Renal cortex interstitium (tissue), 11 donors: ENCODE results near the gene TMEM81. TPM values are rescaled to one million over a fixed set of nuclear protein-coding genes. Genes with fewer than 3 reads are reported as not detected.

Experiments used
- DNase-seq, 11 donors: peaks; one replicate each; pipeline ENCODE4 v3.0.0-alpha.2; 2013; ENCODE audit warnings: low read depth in 9 of 11, low spot score in 4 of 11; ENCODE audit errors: extremely low read depth in 1 of 11
- polyA plus RNA-seq, 3 donors: library from polyadenylated mRNA; unstranded; fragments of 120-200 nt; gene quantifications; one replicate each; pipeline ENCODE4 v1.2.1, GENCODE V29; 2013; ENCODE audit not compliant: insufficient read length in 3 of 3

The TMEM81 gene
- polyA plus RNA-seq, 3 donors, result 3.3 to 5.0 (median 4.0) TPM

GRCh38 chr1:205091043-205091740 lies 6.9 kb upstream of the TMEM81 start:
- no peak for DNase-seq

DNA sequence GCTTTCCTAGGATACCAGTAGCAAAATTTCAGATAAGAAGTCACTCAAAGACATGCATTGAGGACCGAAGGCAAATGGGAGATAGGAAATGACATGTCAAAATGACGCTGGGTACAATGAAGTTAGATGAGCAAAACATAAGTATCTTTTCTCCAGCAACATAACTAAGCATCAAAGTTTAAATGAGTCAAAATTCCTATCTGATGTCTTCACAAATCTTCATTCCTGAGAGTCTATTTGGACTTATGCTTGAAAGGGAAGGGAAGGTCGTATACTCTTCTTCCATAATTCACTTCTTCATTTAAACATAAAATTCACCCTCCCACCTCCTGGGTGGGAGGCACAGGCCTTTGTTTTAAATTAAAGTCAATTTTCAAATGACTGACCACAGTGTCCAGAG lies 4.1 kb upstream of the TMEM81 start:
- no peak for DNase-seq

DNA sequence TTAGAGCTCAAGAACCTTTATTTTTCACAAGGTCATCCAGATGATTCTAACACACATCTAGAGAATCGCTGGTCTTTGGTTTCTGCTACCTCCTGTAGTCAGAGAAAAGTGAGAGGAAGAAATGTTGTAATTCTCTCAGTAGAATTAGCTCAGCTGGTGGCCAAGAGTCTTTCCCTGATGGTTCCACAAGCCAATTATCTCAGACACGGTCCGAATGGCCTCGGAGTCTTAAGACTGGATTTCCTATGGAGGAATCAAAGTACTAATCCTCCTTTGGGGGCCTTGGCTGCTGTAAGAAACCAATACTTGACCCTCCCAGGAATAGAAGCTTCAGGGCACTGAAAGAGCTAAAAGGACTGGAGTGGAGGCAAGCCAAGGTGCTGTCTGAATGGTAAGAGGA lies 1.8 kb downstream of the TMEM81 start:
- no peak for DNase-seq

DNA sequence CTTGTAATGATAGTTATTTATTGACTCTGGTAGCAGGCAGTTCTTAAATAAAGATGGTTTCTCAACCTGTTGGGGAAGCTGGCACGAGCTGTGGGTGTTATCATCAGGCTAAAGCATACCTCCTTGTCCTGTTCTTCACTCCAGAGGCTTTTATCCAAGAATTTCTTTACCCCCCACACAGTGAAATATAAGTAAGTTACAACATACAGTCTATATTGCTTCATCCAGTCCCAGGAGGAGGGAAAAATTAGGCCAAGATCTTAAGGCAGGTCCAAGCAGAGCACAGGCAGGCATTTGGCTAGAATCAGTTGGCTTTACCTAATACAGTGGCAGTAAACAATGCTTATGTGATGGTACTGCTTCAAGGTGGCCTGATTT lies 6.3 kb downstream of the TMEM81 start:
- DNase-seq, result no peak

DNA sequence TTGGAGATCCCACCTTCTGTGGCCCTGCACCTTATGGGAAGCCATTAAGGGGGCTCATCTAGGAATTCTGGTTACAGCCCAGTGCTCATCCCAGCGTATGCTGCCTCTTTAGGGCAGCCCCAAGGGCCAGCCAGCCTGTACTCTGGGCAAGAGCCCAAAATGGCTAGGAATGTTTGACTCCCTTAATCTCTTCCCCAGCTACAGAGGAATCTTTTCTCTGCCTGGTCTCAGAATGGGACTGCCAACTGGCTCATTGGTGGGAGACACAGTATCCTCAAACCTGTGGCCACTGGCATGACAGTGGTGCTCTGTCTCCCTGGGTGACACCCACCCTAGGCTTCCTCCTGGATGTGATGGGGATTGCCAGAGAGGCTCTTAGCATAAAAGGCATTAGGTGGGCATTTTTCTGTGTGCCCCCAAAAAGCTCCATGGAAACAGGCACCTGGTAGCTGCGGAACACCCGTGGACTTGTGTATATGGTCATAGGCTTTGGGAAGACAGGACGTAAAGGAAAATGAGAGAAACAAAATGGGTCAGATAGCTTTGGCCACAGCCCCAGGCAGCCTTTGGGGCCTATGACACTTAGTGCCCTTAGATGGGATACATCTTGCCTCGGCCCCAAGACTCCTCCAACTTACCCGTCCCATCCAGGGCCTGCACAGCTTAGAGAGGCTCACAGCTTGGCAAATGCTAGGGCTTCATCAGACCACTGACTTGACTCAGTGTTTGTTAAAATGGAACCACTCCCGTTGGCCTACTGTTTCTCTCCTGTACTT lies 6.9 kb downstream of the TMEM81 start:
- DNase-seq, result no peak

- DNase-seq, result no peak
These were observed 8.0 kb downstream of the TMEM81 start for GRCh38 chr1:205076245-205076761.

DNA sequence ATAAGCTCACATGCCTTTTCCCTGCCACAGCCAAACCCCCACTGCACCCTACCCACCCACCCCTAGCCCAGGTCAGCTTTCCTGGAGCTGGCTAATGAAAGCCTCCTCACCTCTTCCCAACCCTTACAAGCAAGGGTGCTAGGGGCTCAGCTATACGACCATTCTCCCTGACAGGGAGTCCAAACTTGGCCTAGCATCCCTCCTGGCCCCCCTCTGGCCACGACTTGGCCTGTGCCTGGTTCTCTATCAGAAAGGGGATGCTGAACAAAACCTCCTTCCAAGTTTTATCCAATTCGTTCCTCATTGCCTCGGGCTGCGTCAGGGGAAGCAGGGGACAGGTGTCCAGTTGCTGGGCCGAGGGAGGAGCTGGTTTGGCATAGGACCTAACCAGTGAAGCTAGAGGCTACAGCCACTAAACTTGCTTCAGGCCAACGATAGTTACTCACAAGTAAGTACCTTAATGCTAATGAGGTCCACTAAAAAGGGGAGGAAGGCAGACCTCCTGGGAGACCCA lies 8.6 kb downstream of the TMEM81 start:
- DNase-seq, result no peak

GRCh38 chr1:205074513-205074912 lies 9.7 kb downstream of the TMEM81 start:
- no peak for DNase-seq

DNA sequence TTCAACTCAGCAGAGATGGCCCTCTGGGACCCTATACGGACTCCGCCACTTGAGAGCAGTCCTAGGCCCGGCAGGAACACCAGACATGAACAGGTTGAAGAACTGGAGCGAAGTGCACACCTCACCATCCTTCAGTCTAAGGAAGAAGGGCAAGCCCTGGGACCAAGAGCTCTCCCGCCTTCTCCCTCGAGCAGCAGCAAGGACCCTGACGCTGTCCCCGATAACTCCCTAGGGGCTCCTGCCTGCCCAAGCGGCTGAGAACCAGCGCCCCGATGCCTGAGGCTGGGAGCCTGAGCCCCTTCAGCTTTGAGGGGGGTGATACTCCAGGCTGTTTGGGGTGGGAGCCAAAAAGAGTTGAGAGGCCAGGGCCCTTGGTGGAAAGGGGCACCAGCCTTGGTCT lies 10.2 kb downstream of the TMEM81 start:
- DNase-seq, result no peak

- no peak for DNase-seq
These were observed 10.7 kb downstream of the TMEM81 start for GRCh38 chr1:205073511-205073910.

DNA sequence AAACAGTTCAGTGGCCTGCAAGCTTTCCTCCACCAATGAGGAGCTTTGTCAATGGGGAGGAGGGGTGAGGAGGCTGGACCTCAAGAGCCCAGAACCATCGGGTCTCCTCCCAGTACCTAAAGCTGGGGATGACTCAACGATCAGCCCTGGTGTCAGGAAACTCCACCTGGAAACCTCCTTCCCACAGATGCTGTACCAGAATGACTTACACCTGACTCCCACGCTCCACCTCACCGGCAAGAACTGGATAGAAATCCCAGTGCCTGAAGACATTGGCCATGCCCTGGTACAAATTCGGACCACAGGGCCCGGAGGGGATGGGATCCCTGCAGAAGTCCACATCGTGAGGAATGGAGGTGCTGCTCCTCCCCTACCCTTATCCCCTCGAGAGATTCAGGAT lies 11.4 kb downstream of the TMEM81 start:
- no peak for DNase-seq

DNA sequence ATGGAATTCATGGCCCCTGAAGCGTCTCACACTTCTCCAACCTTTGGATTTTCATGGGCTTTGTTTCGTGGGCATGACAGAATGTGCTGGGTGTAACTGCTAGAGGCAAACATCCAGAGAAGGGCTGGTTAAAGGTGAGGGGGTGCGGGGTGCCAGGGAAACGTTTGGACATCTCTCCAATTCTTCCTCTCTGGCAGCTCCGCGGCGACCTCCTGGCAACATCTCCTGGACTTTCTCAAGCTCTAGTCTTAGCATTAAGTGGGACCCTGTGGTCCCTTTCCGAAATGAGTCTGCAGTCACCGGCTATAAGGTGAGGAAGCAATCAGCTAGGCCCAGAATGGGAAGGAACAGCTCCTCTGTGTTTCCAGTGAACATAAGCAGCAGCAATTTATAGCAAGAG lies 12.0 kb downstream of the TMEM81 start:
- DNase-seq, result no peak

DNA sequence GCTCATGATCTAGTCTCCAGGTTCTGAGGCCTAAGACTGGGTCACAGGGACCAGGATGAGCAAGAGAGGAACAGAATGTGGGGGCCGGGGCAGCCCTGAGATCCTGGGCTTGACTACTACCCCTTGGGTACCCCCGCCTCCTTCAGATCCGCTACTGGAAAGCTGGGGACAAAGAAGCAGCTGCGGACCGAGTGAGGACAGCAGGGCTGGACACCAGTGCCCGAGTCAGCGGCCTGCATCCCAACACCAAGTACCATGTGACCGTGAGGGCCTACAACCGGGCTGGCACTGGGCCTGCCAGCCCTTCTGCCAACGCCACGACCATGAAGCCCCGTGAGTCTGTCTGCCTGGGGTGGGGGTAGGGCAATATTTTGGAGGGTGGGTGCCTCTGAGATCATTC lies 12.5 kb downstream of the TMEM81 start:
- no peak for DNase-seq

DNA sequence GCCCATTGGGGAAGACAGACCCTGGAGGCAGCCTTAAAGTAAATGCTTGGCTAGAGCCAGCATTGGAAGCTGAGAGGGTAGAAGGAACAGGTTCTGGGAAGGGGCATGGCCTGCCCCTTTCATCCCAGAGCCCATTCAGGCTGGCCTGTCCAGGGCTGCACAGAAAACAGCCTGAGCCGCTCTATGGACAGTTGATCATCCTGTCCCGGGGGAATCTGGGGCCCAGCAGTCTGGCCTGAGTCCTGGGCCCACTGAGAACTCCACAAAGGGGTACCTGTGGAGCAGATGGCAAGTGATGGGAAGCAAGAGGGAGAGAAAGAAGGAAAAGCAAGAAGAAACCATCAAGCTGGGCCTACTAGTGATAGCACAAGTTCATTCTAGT lies 13.2 kb downstream of the TMEM81 start:
- DNase-seq, result no peak

DNA sequence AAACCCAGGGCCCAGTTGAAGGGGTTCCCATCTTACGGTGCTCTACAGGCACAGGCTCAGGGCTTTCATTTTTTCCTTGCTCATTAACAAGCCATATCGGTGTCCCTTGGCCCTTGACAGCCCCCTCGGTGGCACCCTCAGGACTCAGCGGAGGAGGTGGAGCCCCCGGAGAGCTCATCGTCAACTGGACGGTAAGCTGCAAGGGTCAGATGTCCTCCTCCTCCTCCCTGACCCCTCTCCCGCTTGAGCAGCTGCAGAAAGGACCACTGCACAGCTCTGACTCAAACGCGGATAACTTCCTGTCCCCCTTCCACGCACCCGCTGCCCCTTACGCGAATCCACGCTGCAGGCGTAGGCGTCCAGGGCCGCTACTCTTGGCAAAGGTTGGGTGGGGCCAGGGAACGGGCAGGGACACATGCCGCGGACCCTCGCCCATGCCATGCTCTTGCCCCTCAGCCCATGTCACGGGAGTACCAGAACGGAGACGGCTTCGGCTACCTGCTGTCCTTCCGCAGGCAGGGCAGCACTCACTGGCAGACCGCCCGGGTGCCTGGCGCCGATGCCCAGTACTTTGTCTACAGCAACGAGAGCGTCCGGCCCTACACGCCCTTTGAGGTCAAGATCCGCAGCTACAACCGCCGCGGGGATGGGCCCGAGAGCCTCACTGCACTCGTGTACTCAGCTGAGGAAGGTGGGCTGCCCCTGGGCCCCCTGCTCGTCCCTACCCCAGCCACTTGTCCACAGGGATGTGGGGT lies 14.7 kb downstream of the TMEM81 start:
- DNase-seq, result no peak

DNA sequence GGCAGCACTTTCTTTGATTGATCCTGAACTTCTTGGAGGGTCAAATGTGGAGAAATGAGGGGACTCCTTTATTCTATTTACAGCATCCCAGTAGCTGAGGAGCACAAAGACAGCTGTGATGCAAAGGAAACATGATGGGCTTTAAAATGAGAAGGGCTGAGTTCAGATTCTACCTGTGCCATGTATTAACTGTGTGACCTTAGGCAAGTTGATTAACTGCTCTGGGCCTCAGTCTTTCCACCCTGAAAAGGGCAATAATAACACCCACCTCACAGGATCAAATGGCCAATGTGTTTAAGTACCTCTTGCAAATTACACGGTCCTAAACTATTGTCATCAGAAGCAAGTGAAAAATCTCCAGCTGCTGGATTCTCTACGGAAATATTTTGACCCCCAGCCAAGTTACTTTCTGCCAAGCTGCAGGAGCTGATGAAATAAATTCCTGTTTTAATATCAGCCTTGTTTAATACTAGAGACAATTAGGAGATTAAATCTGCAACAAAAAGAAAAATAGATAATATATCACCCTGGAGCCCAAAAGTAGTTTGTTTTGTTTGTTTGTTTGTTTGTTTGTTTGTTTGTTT lies 15.7 kb downstream of the TMEM81 start:
- no peak for DNase-seq

GRCh38 chr1:205068001-205068400 lies 16.3 kb downstream of the TMEM81 start:
- DNase-seq, result no peak

DNA sequence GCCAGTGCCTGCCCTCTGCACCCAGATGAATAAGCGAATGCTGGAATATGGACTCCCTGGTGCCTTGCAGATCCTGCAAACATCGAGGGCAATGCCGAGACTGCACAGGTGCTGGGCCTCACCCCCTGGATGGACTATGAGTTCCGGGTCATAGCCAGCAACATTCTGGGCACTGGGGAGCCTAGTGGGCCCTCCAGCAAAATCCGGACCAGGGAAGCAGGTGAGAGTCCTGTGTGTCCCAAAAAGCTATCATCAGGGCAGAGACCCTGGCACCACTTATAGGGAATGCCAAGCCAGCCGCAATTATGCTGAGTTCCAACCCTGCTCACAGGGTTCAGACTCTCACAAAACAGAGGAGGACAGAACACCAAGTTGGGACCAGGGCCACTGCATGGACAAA lies 17.2 kb downstream of the TMEM81 start:
- DNase-seq, result no peak

DNA sequence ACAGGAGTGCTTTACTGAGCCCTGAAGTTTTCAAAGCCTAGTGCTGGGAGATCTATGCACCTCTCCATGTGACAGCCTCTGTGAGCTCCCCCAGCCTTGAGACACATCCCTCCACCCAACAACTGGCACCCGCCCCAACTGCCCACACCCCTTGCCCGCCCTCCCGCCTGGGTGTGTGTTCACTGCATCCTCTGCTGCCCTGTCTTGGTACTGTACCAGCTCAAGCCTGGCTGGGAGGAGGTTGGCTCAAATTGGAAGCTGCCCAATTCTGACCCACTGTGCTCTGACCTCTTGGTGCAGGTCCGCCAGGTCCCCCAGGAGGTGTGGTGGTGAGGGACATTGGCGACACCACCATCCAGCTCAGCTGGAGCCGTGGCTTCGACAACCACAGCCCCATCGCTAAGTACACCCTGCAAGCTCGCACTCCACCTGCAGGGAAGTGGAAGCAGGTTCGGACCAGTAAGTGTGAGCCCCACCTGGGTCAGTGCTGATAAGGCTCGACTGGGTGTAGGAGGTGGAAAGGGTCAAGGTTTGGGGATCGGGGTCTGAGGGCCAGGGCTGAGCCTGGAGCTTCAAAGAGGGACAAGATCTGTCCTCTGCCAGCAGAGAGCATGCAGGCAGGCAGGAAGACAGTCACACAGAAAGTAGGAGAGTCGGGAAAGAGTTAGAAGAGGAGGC lies 18.0 kb downstream of the TMEM81 start:
- no peak for DNase-seq
